SHP77 (cell line): ENCODE data around the gene TCHHL1.
"Not testable (repeated sequence)": the region's sequence is repeated elsewhere in the genome, so short reads cannot be mapped to it uniquely, and the experiment has no call there.

ENCODE experiments used
- DNase-seq, 2 experiments: peaks; one replicate each; lab custom pipeline; 2025; lab: John Stamatoyannopoulos, UW

TCHHL1 gene

DNA sequence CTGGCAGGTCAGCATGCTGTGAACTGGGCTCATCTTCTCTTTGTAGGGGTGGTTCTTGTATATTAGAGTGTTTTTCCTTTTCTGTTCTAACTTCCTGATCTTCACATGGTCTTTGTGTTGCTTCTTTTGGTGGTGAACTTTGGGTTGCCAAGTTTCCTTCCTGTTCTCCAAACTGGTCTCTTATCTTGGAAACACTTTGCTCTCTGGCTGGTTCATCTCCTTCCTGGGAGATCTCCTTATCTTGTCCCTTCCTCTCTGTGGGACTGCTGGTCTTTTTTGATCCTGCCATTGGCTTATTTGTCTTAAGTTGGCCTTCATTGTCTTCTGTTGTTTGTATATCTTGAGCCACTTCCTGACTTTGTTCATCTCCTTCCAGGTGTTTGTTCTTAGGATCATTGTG lies 2.1 kb downstream of the TCHHL1 start:
- DNase-seq: no peak

DNA sequence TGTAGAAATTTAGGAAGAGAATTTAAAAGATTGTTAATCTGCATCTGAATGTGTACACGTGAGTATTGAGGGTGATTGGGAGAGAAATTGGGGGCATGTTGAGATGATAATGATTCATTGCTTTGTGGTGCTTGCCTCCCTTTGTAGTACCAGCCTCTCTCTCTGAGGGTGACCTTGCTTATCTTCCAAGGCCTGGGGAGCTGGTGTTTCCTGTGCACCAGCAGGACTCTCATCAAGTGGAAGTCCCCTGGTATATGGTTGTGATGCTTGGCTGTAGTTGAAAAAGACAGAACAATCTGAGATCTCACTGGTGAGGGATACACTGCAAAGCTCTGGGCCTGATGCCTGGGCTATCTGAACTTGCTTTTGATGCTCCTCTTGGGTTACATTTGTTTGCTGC lies 4.0 kb downstream of the TCHHL1 start:
- no peak for DNase-seq

DNA sequence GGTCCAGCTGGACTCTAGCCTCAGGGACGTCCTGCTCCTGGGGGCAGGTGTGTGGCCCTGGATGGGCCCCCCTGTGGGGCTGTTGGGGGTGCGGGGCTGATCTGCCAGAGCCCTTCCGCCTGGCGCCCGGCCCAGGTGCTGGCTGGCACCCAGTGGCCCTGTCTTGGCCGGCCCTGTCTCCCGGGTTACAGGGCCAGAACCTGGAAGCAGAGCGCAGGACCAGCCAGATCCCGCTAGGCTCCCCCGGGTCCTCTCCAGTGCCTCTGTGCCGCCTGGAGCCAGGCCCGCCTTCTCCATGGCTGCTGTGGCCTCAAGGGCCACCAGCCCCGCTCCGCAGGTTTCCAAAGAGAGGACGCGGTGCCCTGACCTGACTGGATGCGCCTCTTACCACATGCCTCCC lies 7.8 kb downstream of the TCHHL1 start:
- not testable (repeated sequence) for DNase-seq

DNA sequence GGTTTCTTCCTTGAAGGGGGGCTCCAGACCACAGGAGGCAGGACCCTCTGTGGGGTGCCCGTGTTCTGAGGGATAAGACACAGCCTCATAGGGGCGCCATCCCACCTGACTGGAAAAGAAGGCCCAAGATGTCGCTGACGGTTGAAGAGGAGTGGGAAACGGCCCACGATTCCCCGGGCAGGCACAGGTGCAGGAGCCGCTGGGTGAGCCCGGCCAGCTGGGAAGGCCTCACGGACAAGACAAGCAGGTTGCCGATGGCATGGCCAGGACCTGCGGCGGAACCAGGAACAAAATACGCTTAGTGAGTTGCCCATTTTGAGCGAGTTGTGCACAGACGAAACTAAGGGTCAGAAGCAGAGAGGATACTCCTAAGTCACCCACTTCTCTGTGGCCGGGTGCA lies 8.4 kb downstream of the TCHHL1 start:
- not testable (repeated sequence) for DNase-seq

DNA sequence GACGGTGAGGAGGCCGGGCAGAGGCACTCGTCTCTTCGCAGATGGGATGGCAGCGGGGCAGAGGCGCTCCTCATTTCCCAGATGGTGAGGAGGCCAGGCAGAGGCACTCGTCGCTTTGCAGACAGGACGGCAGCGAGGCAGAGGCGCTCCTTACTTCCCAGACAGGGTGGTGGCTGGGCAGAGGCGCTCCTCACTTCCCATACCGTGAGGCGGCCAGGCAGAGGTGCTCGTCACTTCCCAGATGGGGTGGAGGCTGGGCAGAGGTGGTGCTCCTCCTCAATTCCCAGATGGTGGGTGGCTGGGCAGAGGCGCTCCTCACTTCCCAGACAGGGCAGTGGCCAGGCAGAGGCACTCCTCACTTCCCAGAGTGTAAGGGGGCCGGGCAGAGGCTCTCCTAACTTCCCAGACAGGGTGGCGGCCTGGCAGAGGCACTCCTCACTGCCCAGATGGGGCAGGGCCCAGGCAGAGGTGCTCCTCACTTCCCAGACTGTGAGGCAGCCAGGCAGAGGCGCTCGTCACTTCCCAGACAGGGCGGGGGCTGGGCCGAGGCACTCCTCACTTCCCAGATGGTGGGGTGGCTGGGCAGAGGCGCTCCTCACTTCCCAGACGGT lies 9.9 kb downstream of the TCHHL1 start:
- no peak for DNase-seq

DNA sequence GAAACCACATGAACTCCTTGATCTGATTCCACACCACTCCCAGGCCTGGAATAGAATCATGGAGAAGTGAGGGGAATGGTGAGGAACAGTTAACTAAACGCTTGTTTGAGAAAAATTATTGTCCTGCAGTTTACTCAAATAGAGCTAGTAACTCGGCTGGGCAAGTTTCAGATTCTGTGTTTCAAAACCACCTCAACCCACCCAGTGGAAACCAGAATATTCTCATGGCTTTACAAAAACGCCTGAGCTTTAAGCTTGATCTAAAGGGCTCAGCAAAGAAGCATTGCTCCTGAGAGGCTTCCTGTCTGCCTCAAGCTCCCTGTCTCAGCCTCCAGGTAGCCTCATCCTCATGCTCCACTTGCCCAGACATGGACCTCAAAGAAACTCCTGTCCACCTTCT lies 16.6 kb downstream of the TCHHL1 start:
- DNase-seq: no peak

DNA sequence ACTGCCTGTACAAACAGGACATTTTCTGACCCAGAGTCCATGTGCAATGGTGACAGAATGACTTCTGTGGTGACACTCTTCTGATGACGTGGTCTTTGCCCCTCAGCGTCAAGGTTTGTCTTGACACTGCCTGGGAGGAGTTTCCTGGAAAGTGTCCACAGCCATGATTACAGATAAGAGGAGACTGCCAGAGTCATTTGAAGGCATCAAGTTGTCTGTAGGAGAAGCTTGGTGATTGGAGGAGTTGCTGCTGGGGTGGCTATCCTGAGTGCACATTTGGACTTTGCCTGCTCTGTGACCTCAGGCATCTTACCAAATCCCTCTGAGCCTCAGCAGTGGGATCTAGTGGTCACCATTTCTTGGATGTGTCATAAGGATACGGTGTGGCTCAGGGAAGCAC lies 17.7 kb downstream of the TCHHL1 start:
- DNase-seq: no peak

DNA sequence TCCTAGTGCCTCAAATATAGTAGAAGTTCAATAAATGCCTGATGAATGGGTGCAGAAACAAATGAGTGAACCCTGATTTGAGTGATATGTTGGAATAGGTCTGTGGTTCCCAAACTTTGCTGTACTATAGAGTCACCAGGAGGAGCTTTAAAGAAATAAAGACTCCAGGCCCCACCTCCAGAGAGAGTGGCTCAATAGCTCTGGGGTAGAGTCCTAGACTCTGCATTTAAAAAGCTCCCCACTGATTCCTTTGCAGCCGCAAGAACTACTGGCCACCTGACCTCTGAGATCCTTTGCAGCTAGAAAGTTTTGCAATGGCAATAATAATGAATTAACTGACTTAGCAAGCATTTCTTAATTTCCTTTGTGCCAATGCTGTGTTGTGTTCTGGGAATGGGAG lies 20.9 kb downstream of the TCHHL1 start:
- no peak for DNase-seq

DNA sequence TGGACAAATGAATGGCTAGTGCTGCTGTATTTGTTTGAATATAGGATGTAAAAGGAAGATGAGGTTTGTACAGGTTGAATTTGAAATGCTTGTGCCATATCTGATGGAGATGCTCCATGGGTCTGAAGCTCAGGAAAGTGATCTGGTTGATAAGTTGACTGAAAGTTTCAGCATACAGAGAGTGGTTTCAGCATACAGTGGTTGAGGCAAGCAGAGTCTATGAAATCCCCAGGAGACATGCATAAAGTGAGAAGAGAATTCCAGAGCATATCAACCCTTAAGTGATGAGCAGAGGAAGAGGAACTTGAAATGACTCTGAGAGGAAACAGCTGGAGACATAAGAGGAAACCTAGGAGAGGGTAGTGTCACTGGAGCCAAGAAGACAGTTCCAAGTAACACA lies 21.7 kb downstream of the TCHHL1 start:
- no peak for DNase-seq

DNA sequence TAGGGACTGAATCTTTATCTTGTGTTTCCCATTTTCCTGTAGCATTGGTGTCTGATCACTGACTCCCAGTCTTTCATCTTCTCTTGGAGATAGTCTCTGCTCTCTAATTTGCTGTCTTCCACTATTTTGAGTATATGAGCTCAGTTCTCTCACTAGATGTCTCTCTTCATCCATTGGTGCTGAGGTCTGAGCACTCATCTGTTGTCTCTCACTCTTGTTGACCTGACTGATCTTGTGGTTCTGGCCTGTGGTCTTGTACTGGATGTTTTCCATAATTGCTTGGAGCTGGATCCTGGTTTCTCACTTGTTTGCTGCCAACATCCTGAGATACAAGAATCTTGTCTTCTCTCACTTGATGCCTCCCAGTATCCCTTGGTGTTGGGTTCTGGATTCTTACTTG lies 26.9 kb downstream of the TCHHL1 start:
- DNase-seq: no peak

DNA sequence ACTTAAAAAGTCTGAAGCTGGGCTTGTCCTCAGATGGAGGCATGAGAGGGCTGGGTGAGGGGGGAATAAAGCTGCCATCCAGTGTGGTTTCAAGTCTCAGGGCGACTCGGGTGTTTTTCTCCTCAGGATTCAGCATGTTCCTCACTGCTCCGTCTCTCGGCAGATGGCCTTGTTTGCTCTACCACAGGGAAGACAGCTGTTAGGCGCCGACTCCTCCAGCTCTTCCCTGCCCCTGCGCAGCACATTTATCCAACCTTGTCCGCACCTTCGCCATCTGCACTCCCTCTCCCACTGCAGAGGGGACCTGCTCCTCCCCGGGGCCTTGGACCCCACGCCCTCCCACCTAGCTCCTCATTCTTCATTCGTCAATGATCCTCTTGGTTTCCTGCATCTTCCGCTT lies 35.5 kb downstream of the TCHHL1 start:
- DNase-seq: peak; percentile 74 to 87

DNA sequence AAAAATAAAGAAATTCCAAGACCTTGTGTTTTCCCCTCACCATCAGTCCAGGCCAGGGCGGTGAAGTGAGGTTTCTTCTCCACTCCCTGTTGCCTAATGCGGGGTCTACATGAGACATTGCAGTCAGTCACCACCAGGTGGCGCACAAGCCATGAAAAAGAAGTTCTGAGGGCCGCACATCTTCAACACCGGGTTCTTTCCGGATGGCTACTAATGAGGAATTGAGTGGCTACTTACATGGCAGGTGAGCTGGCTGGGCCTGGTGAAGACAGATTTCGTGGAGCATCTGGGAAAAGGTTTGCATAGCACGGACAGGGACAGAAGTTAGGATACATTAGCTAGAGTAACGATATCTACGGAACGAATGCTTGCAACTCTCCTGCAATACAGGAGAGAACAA lies 36.3 kb downstream of the TCHHL1 start:
- DNase-seq: peak; percentile 95

DNA sequence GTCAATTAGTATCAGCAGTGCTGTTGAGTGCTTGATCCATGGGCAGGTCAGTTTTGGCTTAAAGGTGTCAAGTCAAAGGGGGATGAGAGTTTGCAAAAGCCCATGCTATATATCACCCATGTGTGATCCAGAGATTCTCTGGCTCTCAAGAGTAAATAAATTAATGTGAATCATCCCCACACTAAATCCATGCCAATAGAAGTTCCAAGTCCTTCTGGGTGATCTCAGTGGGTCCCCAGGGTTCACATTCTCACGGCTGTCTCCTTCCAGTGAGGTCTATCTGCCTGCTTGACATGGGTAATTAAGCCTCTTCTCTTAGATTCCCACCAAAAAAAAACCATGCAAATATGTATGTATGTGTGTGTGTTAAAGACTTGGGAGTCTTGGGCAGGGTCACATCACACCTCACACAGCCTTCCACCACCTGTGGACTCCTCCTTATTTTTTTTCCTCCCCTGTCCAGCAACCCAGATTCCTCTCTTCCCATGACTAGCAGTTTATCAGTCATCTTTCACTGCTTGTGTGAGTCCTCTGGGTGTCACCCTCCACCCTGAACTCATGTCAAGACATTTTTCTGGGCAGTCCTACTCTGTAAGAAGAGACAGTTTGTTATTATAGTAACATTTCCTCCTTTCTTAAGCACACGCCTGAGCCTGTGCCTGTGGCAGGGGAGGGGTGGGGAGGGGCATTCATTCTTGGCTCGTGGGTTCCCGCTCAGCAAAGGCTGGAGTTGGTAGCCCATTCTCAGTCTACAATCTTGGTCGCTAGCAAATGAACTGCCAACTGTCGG lies 37.8 kb downstream of the TCHHL1 start:
- DNase-seq: no peak

DNA sequence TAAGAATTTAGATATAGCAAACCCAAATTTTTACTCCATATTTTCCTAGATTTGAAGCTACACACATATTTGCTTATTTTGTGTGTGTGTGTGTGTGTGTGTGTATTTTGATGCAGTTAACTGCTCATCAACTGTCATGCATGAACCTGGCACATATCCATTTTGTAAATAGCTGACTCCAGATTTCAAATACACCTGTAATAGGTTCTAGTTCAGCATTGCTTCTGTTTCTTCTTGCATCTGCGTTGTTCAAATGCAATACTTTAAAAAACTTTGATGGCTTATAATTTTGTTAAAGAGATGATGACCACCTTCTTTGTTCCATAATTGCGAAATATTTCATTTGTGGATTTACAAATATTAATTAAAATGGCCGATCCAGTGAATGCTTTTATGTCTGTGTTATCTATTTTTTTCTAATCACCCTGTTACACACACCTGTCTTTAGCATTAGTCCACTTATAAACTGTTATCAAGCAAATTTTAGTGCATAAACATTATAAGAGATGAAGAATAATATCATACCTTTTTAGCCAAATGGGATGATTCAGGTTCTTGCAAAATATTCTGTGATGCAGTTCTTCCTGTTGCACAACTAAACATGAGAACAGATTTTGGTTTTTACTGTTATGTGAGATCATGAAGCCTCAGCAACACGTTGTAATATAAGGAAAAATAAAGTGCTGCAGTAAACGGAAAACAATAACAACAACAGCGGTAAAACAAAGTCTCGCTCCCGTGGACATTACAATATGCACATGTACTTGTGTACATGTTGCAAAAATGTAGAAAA lies 39.4 kb downstream of the TCHHL1 start:
- DNase-seq: no peak

DNA sequence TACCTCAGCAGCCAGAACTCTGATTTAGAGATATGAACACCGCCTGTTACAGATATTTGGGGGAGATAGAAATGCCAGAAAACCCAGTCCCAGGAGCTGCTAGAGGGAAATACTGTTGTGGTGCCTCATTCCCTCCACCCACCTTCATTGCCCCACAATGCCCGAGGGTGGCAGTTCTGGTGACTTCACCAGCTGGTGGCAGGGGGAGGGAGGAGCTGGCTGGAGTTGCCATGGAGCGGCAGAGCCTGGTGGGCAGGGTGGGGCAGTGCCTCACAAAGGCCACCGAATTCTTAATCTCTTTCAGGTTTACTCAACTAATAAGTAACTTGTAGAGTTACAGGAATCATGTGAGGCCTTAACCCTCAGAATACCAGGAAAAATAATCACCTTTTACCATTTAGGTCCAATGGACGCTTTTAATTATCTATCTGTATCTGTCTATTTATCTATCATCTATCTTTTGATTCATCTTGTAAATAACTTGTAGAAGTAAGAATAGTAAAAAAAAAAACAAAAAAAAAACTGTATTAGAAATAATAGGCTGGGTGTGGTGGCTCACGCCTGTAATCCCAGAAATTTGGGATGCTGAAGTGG lies 40.4 kb downstream of the TCHHL1 start:
- DNase-seq: peak; percentile 90 to 93

DNA sequence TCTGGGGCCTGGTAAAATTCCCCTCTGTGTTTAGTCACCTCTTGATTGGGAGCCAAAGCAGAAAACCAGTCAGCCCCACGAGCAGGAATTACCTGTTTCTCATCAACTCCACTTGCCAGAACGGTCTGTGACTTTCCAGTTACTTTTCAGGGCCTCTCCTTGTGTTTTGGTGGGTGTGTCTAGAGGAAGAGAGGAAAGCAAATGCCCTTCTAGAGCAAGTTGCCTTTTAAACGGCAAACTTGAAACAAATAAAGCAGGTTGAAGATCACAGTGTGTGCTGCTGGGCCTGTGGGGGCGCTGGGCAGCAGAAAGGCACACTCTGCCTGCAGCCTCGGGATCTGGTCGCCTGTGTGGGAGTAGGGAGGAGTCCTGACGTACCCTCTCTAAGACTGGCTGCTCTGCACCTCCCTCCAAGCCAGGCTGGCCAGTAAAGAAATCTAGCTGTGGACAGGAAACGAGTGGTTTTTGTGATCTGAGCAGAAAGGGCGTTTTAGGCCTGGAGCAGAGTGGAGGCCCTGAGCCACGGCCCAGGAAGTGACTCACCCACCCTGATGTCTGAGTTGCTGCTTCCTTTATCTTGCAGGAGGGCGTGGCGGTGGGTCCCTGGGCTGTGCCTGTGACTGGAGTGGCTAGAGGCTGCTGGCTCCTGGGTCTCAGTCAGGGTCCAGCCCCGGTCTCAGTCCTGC lies 41.0 kb downstream of the TCHHL1 start:
- peak; percentile 99 for DNase-seq

DNA sequence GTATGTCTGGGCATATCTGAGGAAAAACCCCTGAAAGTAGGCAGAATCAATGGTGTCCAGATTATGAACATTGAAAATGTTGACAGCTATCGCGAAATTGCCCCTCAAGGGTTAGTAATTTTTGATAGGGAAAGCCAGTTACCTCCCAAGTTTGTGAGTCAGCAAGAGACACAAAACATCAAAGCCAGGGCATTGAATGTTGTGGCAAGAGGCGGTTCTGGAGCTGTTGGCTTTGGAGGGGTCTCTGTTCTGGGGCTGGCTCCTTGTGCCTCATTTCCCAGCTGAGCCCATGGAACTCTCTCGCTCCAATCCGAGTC lies 41.5 kb downstream of the TCHHL1 start:
- no peak for DNase-seq

DNA sequence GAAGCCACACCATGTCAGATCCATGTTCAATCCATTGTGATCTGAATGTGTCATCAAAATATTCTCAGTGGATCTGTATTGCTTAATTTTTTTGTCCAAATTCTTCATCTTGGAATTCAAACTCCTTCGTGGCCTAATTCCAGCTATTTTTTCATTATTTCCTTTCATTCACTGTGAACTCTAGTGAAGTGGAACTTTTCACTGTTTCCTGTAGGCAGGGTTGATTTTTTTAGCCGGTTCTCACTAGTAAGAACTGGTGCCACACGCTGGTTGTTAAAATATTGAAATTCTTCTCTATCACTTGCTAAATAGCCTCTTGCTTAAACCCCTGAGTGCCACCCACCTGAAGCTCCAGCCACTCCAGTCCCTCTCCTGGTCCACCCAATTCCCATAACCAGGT lies 44.5 kb downstream of the TCHHL1 start:
- DNase-seq: no peak

DNA sequence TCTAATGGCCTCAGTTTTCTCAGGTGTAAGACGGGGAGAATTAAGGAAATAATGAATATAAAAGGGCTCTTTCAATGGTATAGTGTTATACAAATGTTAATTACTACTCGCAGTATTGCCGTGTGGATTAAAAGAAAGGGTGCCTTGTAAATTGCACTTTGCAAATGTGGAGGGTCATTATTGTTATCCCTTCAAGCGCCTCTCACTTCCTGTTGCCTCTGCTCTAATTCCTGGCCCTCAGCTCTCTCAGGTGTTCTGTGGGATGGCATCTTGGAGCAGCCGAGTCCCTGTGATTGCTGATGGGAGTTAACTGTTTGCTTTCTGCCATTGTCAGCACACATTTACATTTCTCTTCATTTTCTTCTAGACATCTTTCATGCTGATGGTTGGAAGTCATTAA lies 45.0 kb downstream of the TCHHL1 start:
- no peak for DNase-seq

DNA sequence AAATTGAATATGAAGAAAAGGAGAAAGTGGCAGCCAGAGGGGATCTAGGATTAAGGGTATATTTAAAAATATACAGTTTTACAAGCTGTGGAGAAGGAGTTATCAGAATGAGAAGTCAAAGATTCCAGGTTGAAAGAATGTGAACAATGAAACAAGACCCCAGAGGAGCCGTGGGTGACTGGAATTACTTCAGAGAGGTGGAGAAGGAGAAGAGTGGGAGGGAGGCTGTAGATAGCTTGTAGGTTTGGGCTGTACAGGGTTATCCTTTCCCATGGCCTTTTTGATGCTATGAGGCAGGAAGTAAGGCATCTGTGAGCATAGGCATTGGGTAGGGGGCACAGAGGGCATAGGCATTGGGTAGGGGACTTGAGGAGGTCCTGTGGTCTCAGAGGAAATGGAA lies 46.8 kb downstream of the TCHHL1 start:
- DNase-seq: no peak

DNA sequence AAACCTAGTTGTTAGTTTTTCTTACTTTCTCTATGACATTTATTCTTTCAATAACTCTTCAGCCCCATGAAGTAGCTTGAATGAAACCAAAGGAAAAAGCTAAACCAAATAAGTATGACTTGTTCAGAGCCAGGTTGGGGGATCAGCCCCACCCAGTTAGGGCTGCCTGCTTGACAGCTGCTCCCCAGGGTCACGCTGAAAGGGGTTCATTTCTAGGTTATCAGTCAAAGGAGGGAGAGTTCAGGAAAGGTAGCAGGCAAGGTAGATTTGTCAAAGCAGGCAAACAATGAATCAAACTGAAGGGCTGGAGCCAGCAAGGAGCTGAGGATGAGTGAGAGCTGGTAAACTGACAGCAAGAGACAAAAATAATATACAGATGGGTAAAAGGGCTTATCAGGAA lies 49.0 kb downstream of the TCHHL1 start:
- no peak for DNase-seq

DNA sequence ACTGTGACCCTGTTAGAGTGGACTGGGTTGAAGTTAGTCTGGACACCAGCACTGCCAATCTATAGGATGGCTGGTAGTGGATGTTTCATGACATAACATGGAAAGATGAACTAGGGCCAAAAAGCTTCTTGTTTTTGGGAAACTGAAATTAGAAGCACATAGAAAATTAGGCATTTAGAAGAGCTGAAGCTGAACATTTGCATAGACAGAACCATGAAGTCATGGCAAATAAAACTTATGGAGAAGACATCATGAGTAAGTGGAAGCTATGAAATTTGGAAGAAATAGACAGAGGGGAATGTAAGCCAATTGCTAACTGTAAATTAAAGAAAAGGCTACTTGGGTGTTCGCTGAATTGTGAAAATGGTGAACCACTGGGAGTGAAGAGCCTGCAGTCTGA lies 49.4 kb downstream of the TCHHL1 start:
- no peak for DNase-seq
